Measurements from ENCODE around the gene DEXI. TPM values are rescaled to one million over a fixed set of nuclear protein-coding genes. Genes with fewer than 3 reads are reported as not detected.
"Not testable (repeated sequence)": the region's sequence is repeated elsewhere in the genome, so short reads cannot be mapped to it uniquely, and the experiment has no call there.

Gene DEXI
- total and polyA plus RNA-seq, 2 donors, result 20.8 to 64.5 TPM

GRCh38 chr16:10932959-10933710 is 9.1 kb downstream of the DEXI start:
- H3K4me1 ChIP-seq (ENCODE audit: insufficient read depth), result no peaks in the 10 kb centered on the region
- DNase-seq (ENCODE audit: extremely low spot score), result no peak
- no peak overlapping the region for H3K4me3 ChIP-seq (ENCODE audit: low read depth, low read length)
- H3K27ac ChIP-seq (ENCODE audit: low read depth), result no peak overlapping the region
- H3K36me3 ChIP-seq (ENCODE audit: insufficient read depth), result no peaks in the 10 kb centered on the region
- WGBS, result 82% methylated on average over 11 of the region's 11 CpGs

GRCh38 chr16:10931977-10932632 is 10.2 kb downstream of the DEXI start:
- Histone ChIP-seq H3K4me3 (ENCODE audit: low read depth, low read length) (no peak overlapping the region), H3K36me3 (ENCODE audit: insufficient read depth) (peaks cover 1% of the 10 kb centered on the region), H3K27ac (ENCODE audit: low read depth) (no peak overlapping the region), H3K4me1 (ENCODE audit: insufficient read depth) (no peaks in the 10 kb centered on the region)
- 96% methylated on average over 11 of the region's 11 CpGs for WGBS
- DNase-seq (ENCODE audit: extremely low spot score), result no peak

DNA sequence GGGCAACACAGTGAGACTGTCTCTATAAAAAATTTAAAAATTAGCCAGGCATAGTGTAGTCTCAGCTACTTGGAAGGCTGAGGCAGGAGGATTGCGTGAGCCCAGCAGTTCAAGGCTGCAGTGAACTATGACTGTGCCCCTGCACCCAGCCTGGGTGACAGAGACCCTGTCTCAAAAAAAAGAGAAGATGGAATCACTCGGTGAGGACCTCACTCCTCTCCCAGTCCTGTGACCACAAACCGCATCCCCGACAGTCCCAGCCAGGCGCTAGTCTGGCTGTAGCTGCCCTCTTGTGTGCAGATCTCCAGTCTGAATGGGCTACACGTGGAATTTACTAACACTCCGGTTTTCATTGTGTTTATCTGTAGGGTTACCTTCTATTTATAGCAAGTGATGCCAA is 11.1 kb downstream of the DEXI start:
- no peak overlapping the region for H3K27ac ChIP-seq (ENCODE audit: low read depth)
- H3K4me1 ChIP-seq (ENCODE audit: insufficient read depth), result no peaks in the 10 kb centered on the region
- peaks cover 1% of the 10 kb centered on the region for H3K36me3 ChIP-seq (ENCODE audit: insufficient read depth)
- H3K4me3 ChIP-seq (ENCODE audit: low read depth, low read length), result no peak overlapping the region
- WGBS, result 68% methylated on average over 7 of the region's 7 CpGs
- no peak for DNase-seq (ENCODE audit: extremely low spot score)

GRCh38 chr16:10930755-10931093 is 11.5 kb downstream of the DEXI start:
- Histone ChIP-seq H3K4me1 (ENCODE audit: insufficient read depth) (no peaks in the 10 kb centered on the region), H3K4me3 (ENCODE audit: low read depth, low read length) (no peak overlapping the region), H3K27ac (ENCODE audit: low read depth) (no peak overlapping the region), H3K36me3 (ENCODE audit: insufficient read depth) (peaks cover 1% of the 10 kb centered on the region)
- WGBS, result 85% methylated on average over 2 of the region's 2 CpGs
- DNase-seq (ENCODE audit: extremely low spot score), result no peak

- Histone ChIP-seq H3K4me3 (ENCODE audit: low read depth, low read length) (no peak overlapping the region), H3K36me3 (ENCODE audit: insufficient read depth) (peaks cover 1% of the 10 kb centered on the region), H3K4me1 (ENCODE audit: insufficient read depth) (no peaks in the 10 kb centered on the region), H3K27ac (ENCODE audit: low read depth) (no peak overlapping the region)
- WGBS, result 83% methylated on average over 15 of the region's 15 CpGs
- no peak for DNase-seq (ENCODE audit: extremely low spot score)
These were observed 12.2 kb downstream of the DEXI start for GRCh38 chr16:10929853-10930754.

DNA sequence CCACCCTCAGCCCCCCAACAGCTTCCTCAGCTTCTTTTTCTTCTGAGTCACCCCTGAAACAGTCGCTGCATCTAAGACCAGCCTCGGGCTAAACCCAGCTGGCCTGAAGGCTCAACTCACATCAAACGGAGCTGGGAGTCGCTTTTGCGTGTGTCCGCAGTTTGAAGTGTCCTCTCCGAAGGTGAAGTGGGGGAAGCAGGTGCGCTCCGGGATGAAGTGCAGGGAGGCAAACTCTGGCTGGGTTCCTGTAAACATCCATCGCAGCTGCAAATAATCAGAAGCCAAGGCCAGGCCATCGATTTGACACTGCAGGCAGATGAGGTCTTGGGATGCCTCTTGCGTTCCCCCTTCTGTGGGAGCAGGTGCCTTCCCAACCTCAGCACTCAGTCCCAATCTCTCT is 13.2 kb downstream of the DEXI start:
- not testable (repeated sequence) for H3K4me3 ChIP-seq (ENCODE audit: low read depth, low read length); H3K36me3 ChIP-seq (ENCODE audit: insufficient read depth); H3K27ac ChIP-seq (ENCODE audit: low read depth); DNase-seq (ENCODE audit: extremely low spot score); H3K4me1 ChIP-seq (ENCODE audit: insufficient read depth)
- WGBS, result 88% methylated on average over 12 of the region's 12 CpGs

- Histone ChIP-seq H3K4me1 (ENCODE audit: insufficient read depth) (no peaks in the 10 kb centered on the region), H3K4me3 (ENCODE audit: low read depth, low read length) (no peak overlapping the region), H3K27ac (ENCODE audit: low read depth) (no peak overlapping the region), H3K36me3 (ENCODE audit: insufficient read depth) (peaks cover 1% of the 10 kb centered on the region)
- 96% methylated on average over 11 of the region's 11 CpGs for WGBS
- DNase-seq (ENCODE audit: extremely low spot score), result no peak
These were observed 14.7 kb downstream of the DEXI start for GRCh38 chr16:10927497-10928112.

GRCh38 chr16:10926867-10927266 is 15.4 kb downstream of the DEXI start:
- Histone ChIP-seq H3K4me3 (ENCODE audit: low read depth, low read length) (no peak overlapping the region), H3K27ac (ENCODE audit: low read depth) (no peak overlapping the region), H3K4me1 (ENCODE audit: insufficient read depth) (no peaks in the 10 kb centered on the region), H3K36me3 (ENCODE audit: insufficient read depth) (peaks cover 1% of the 10 kb centered on the region)
- DNase-seq (ENCODE audit: extremely low spot score), result no peak
- WGBS, result 95% methylated on average over 5 of the region's 5 CpGs

GRCh38 chr16:10926094-10926493 is 16.2 kb downstream of the DEXI start:
- H3K4me1 ChIP-seq (ENCODE audit: insufficient read depth), result no peaks in the 10 kb centered on the region

GRCh38 chr16:10925285-10925684 is 17.0 kb downstream of the DEXI start:
- not testable (repeated sequence) for H3K36me3 ChIP-seq (ENCODE audit: insufficient read depth); H3K27ac ChIP-seq (ENCODE audit: low read depth); DNase-seq (ENCODE audit: extremely low spot score); H3K4me1 ChIP-seq (ENCODE audit: insufficient read depth); H3K4me3 ChIP-seq (ENCODE audit: low read depth, low read length)
- WGBS, result 96% methylated on average over 3 of the region's 3 CpGs

More at GRCh38 chr16:10926094-10926493, 16.2 kb downstream of the DEXI start:
- DNase-seq (ENCODE audit: extremely low spot score), result no peak
- no peak overlapping the region for H3K27ac ChIP-seq (ENCODE audit: low read depth)
- WGBS, result 80% methylated on average over 4 of the region's 4 CpGs
- H3K36me3 ChIP-seq (ENCODE audit: insufficient read depth), result peaks cover 1% of the 10 kb centered on the region
- no peak overlapping the region for H3K4me3 ChIP-seq (ENCODE audit: low read depth, low read length)

DNA sequence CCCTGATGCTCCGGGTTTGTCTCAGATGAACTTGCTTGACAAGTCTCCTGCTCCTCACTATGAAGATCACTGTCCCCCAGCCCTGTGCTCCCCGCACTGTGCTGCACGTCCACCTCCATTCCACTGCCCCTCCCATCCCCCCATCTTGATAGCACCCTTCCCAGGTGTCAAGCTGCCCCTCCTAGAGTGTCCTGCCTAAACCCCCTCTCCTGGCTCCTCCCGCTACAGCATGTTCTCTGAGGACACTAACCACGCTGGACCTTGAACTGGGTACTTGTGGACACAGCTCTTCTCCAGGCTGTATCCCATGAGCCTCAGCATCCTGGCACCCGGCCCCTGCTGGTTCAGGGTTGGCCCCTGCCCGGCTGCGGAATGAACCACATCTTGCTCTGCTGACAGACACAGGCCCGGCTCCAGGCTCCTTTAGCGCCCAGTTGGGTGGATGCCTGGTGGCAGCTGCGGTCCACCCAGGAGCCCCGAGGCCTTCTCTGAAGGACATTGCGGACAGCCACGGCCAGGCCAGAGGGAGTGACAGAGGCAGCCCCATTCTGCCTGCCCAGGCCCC is 18.5 kb downstream of the DEXI start:
- H3K36me3 ChIP-seq (ENCODE audit: insufficient read depth), result peaks cover 1% of the 10 kb centered on the region
- WGBS, result 71% methylated on average over 14 of the region's 14 CpGs
- no peaks in the 10 kb centered on the region for H3K4me1 ChIP-seq (ENCODE audit: insufficient read depth)
- H3K27ac ChIP-seq (ENCODE audit: low read depth), result no peak overlapping the region
- H3K4me3 ChIP-seq (ENCODE audit: low read depth, low read length), result no peak overlapping the region
- DNase-seq (ENCODE audit: extremely low spot score), result no peak

DNA sequence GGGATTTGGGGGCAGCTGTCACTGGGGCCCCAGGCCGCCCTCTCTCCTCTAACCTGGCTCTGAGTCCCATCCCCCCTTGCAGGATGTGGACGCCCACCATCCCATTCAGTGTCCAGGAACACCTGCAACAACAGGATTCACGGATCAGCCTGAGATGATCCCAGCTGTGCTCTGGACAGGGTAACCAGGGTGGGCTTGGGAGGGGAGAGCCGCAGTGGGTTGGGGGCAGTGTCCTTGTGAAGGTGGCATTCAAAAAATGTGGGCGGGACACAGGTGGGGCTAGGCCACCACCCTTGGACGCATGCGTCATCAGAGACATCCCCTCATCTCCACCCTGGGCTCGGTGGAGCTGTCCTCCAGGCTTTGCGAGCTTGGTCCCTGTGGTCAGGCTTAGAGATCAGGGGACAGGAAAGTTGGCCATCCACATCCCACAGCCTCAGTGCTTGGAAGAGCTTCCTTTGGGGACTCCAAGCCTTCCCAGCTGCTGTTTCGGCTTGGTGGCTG is 19.1 kb downstream of the DEXI start:
- no peaks in the 10 kb centered on the region for H3K4me1 ChIP-seq (ENCODE audit: insufficient read depth)
- peaks cover 1% of the 10 kb centered on the region for H3K36me3 ChIP-seq (ENCODE audit: insufficient read depth)
- 85% methylated on average over 10 of the region's 10 CpGs for WGBS
- no peak for DNase-seq (ENCODE audit: extremely low spot score)
- H3K27ac ChIP-seq (ENCODE audit: low read depth), result no peak overlapping the region
- H3K4me3 ChIP-seq (ENCODE audit: low read depth, low read length), result no peak overlapping the region
